Psoas muscle (tissue), 8 donors: ENCODE results near the gene ZNF665. TPM values are rescaled to one million over a fixed set of nuclear protein-coding genes. Genes with fewer than 3 reads are reported as not detected.

Experiments
- ATAC-seq, 4 donors: fragments of 200-7000 bp; cut with Tn5 transposase; one replicate each; pipeline ENCODE4 v1.9.1; 2020; ENCODE audit warnings: moderate library complexity in 3 of 4, mild to moderate bottlenecking in 2 of 4
- DNase-seq, 2 donors: peaks; one replicate each; pipeline ENCODE4 v3.0.0-alpha.2; 2020
- H3K27ac ChIP-seq: fragments of 200-600 bp; one replicate; pipeline ENCODE4 v1.8.0; 2022
- H3K27me3 ChIP-seq, 3 donors: fragments of 200-600 bp in 1 of 3; one replicate each; pipeline versions ENCODE4 v1.6.1 to v1.8.0; 2013 to 2022; ENCODE audit warnings: low read length in 2 of 3, mild to moderate bottlenecking in 2 of 3, moderate library complexity in 1 of 3; ENCODE audit not compliant: insufficient read depth in 3 of 3
- H3K36me3 ChIP-seq, 2 donors: fragments of 200-600 bp in 1 of 2; one replicate each; pipeline versions ENCODE4 v1.6.1 to v1.8.0; 2013 to 2022; ENCODE audit warnings: low read depth in 1 of 2, mild to moderate bottlenecking in 1 of 2, moderate library complexity in 1 of 2; ENCODE audit not compliant: insufficient read depth in 1 of 2
- H3K4me1 ChIP-seq: fragments of 200-600 bp; one replicate; pipeline ENCODE4 v1.8.0; 2022
- H3K4me3 ChIP-seq: fragments of 200-600 bp; one replicate; pipeline ENCODE4 v1.8.0; 2022; ENCODE audit warnings: mild to moderate bottlenecking
- H3K9me3 ChIP-seq: fragments of 200-600 bp; one replicate; pipeline ENCODE4 v1.8.0; 2022
- WGBS, 3 donors: extraction: QIAGEN DNeasy Blood & Tissue Kit; methylation state at CpG; one replicate each; pipeline versions ENCODE4 v1.1.6 to v1.1.7; 2013; 5-methylcytosine and 5-hydroxymethylcytosine counted together
- intact Hi-C, 2 donors: fragments of 100-400 bp; cut with DNase I; formaldehyde crosslinking; loops; one replicate each; pipeline versions ENCODE4 v1.11.0 to v1.14.2; 2022
- polyA plus RNA-seq, 3 donors: library from polyadenylated mRNA; stranded (reverse); fragments of 200-250 nt; gene quantifications; one replicate each; pipeline ENCODE4 v1.2.3, GENCODE V29; 2013
- total RNA-seq, 4 donors: library from RNA; stranded (reverse); fragmentation: NEBNext Ultra II Directional in 2 of 4; extraction: Animal tissue kit (Norgen Biotek cat#: 25700) in 2 of 4; gene quantifications; one replicate each; pipeline versions ENCODE4 v1.2.1 to v1.2.4, GENCODE V29; 2021 to 2023
- TF ChIP-seq, protein P1 (sequence below): fragments of 200-600 bp; IDR thresholded peaks from one replicate; pipeline ENCODE4 v1.8.0; 2022; ENCODE audit warnings: antibody characterized with exemption
- donor health status: healthy with polysubstance abuse.
- donor health status: DM: no; HTN: no; CAD: no; lungs with moderate emphysema.
- donor health status: Bipolar disorder and iron deficiency.
- donor health status: healthy.
- donor health status: DM: yes; HTN: yes; CAD: no.
- donor health status: DM: no; HTN: no; CAD: no.
- donor health status: DM: no; HTN: no; CAD: no.
- donor health status: DM: yes; HTN: yes; CAD: no.

The ZNF665 gene
- total and polyA plus RNA-seq, 7 donors, result 0.20 to 1.1 (median 0.63) TPM

DNA sequence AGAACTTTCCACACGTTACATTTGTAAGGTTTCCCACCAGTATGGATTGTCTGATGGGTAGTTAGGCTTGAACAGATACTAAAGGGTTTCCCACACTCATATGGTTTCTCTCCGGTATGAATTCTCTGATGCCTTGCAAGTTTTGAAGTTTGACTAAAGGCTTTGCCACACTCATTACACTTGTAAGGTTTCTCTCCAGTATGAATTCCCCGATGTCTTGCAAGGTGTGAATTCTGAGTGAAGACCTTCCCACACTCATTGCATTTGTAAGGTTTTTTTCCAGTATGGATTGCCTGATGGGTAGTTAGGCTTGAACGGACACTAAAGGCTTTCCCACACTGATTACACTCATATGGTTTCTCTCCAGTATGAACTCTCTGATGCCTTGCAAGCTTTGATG lies 52.8 kb downstream of the ZNF665 start:
- H3K4me3 ChIP-seq, result no peak overlapping the region
- no peak overlapping the region for H3K27ac ChIP-seq
- DNase-seq (no peak), ATAC-seq (no peak)
- no peaks in the 10 kb centered on the region for H3K4me1 ChIP-seq
- no peaks in the 10 kb centered on the region for H3K27me3 ChIP-seq
- TF ChIP-seq, protein P1, sequence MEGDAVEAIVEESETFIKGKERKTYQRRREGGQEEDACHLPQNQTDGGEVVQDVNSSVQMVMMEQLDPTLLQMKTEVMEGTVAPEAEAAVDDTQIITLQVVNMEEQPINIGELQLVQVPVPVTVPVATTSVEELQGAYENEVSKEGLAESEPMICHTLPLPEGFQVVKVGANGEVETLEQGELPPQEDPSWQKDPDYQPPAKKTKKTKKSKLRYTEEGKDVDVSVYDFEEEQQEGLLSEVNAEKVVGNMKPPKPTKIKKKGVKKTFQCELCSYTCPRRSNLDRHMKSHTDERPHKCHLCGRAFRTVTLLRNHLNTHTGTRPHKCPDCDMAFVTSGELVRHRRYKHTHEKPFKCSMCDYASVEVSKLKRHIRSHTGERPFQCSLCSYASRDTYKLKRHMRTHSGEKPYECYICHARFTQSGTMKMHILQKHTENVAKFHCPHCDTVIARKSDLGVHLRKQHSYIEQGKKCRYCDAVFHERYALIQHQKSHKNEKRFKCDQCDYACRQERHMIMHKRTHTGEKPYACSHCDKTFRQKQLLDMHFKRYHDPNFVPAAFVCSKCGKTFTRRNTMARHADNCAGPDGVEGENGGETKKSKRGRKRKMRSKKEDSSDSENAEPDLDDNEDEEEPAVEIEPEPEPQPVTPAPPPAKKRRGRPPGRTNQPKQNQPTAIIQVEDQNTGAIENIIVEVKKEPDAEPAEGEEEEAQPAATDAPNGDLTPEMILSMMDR, result no peak
- 98 to 100% (median 99%) methylated on average over 4 of the region's 4 CpGs for WGBS, 3 donors
- intact Hi-C loops, result no loop called here
- peaks cover 10 to 38% of the 10 kb centered on the region in 2 donors for H3K36me3 ChIP-seq
- peaks cover 69% of the 10 kb centered on the region for H3K9me3 ChIP-seq

DNA sequence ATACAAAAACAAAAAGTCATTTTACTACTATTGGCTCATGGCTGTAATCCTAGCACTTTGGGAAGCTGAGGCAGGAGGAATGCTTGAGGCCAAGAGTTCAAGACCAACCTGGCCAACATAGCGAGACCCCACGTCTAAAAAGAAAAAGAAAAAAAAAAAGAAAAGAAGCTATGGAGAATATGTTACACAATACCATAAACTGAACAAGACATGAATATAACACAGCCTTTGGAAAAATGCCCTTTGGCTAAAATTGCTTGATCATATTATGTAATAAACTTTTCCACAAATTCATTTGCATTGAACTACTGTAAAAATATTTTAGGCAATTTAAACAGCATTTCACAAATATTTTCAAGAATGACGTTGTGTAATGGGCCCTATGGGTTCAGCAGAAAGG lies 56.7 kb downstream of the ZNF665 start:
- Histone ChIP-seq H3K9me3 (peaks cover 35% of the 10 kb centered on the region), H3K36me3 (peaks cover 6 to 7% of the 10 kb centered on the region in 2 donors), H3K4me3 (no peak overlapping the region), H3K27ac (no peak overlapping the region), H3K4me1 (peaks cover 1% of the 10 kb centered on the region), H3K27me3 (no peaks in the 10 kb centered on the region)
- intact Hi-C loops, result no loop called here
- no peak for ATAC-seq
- TF ChIP-seq, protein P1, result no peak
- DNase-seq, result no peak
- WGBS, 3 donors, result 86 to 92% (median 87%) methylated on average over 3 of the region's 3 CpGs

DNA sequence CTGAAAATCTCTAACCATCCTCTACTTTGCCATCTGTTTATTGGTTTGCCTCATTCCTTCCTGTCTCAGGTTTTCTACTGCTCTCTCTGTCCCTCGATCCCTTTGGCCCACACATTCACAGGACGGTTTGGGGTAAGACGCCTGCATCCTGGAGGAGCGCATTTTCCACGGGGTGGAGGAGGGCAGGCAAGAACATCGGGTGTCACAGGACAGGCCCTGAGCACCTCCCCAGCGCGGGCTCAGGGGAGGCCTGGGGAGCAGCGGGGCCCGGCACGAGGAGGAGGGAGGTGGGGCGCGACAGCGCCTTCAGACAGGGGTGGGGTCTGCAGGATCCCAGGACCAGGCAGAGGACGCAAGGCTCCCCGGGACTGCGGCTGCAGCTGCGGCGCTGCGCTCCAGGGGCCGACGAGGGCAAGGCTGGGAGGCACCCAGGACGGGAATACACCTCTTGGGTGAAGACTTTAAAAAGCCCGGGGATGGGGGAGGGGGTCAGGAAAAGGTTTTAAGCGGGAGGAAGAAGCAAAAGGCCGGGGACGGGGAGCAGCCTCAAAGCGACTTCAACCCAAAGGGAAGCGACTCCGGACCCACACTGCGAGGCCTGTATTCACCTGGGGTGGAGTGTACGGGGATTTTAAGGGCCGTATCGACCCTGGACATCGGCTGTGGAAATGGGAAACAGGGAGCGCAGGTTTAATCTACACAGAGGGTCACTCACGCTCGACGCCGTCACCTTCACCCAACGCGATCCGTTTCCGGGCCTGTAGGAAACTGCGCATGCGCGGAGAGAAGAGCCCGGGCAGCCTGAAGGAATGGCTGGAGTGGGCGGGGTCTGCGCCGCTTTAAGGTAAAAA lies 60.8 kb downstream of the ZNF665 start, which contains the start of gene ZNF415:
Gene ZNF415 (minus strand): TSS at position 770 of the 851 bp plus-strand sequence. CDS start 10,234 bp downstream, outside the sequence.
- ATAC-seq (peak; percentile 81 to 94 (median 90)), DNase-seq (peak; percentile 87 to 89)
- TF ChIP-seq, protein P1, result no peak
- Histone ChIP-seq H3K27me3 (no peaks in the 10 kb centered on the region), H3K4me3 (peak within 1 kb of the TSS; percentile 78), H3K4me1 (peaks cover 5% of the 10 kb centered on the region), H3K36me3 (peaks cover 0 to 3% of the 10 kb centered on the region in 2 donors), H3K9me3 (no peaks in the 10 kb centered on the region), H3K27ac (peak within 1 kb of the TSS; percentile 88)
- intact Hi-C loops, result loop anchor here in 1 of 2 donors (2.0 kb wide), 1 partner anchor 26 kb away; the partner anchor contains the start of gene ZNF347
- WGBS, 3 donors, result 0 to 1% (median 1%) methylated on average over 50 to 51 of the region's 51 CpGs

DNA sequence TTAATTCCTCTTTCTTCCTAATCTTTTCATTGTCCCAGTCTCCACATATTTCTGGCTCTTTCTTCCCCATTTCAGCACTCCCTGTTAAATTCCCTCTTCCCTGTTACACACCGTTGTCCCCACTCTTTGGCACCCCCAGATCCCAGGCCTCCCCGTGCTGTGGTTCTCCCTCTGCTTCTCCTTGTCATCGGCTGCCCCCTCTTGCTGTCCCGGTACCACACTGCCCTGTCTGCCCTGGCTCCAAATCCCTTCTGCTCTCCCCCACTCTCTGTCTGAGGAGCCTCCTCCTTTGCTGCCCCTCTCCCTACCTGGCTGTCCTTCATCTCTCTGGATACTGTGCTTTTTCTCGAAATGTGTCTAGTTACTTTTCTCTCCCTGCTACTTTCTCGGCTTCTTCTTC lies 61.4 kb downstream of the ZNF665 start:
- TF ChIP-seq, protein P1, result no peak
- Histone ChIP-seq H3K4me3 (peak overlapping the region; percentile 78), H3K9me3 (no peaks in the 10 kb centered on the region), H3K4me1 (peaks cover 5% of the 10 kb centered on the region), H3K27me3 (no peaks in the 10 kb centered on the region), H3K27ac (peak overlapping the region; percentile 88), H3K36me3 (peaks cover 0 to 3% of the 10 kb centered on the region in 2 donors)
- intact Hi-C loops, result loop anchor here in 1 of 2 donors (2.0 kb wide), 1 partner anchor 27 kb away; the partner anchor contains the start of gene ZNF347
- WGBS, 3 donors, result 29 to 41% (median 34%) methylated on average over 6 of the region's 6 CpGs
- DNase-seq (no peak), ATAC-seq (peak in 3 of 4 donors; percentile 22 to 42 (median 40))
